HG03025 (cell line): ENCODE measurements around the gene EBF4.

Experiments used
- ATAC-seq: cut with Tn5 transposase; IDR thresholded peaks from one replicate; pipeline ENCODE4 v1.9.1; 2021; ENCODE audit warnings: mild to moderate bottlenecking, moderate library complexity; ENCODE audit not compliant: unreplicated experiment, low FRiP score

Gene EBF4

DNA sequence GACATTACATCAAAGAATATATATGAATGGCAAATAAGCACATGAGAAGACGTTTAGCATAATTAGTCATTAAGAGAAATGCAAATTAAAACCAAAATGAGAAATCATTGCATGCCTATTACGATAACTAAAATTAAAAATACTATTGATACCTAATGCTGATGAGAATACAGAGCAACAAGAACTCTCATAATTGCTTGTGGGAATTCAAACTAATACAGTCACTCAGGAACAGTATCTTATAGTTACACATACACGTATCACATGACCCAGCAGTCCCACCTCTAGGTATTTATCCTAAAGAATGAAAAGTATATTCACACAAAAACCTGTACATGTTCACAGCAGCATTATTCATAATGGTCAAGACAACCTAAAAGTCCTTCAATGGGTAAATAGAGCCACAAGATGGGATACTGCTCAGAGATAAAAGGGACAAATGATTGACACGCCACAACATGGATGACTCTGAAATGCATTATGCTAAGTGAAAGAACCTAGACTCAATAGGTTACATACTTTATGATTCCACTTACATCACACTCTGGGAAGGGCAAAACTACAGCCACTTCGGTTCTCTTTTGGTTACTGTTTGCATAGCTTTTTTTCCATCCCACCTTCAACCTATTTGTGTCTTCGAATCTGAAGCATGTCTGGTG, 91.5 kb downstream of the EBF4 start:
- no peak for ATAC-seq

DNA sequence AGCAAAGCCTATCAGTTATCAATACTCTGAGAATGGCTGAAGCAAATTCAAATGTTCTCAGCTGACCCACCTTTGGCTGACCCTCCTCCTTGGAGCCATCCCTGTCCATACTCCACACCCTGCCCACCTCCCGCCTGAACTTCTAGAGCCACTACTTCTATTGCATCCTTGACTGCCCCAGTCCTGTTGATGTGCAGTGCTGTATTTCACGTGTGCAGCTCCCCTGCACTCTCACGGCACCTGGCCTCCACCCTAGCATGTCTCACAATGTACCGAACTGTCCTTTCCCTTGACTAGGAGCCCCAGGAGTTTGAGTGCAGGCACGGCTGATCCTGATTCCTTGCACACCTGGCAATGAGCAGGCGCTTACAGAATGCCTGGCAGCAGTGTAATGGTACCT, 100.9 kb downstream of the EBF4 start:
- ATAC-seq, result no peak

DNA sequence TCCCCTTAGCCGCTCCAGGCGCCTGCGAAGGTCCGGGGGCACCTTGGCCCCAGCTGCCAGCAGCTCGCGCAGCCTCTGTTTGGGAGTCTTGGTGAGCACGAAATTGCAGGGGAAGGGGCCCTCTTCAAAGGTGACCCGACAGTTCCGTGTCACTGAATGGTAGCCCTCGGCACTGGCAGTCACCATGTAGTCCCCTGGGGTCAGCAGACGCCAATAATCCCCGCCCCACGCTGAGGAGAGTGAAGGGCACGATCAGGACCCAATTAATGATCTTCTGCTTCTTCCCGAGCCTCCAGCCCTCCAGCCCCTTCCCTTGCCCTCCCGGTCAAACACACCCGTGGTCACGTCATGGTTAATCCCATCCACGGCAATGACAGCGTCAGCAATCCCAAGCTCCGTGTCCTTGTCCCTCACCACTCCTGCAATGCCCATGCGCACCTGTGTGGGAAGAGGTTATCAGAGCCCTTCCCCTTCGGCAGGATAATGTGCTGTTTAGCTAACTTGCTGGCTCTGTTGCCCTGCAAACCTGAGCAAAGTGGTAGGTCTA, 101.7 kb downstream of the EBF4 start:
- no peak for ATAC-seq

DNA sequence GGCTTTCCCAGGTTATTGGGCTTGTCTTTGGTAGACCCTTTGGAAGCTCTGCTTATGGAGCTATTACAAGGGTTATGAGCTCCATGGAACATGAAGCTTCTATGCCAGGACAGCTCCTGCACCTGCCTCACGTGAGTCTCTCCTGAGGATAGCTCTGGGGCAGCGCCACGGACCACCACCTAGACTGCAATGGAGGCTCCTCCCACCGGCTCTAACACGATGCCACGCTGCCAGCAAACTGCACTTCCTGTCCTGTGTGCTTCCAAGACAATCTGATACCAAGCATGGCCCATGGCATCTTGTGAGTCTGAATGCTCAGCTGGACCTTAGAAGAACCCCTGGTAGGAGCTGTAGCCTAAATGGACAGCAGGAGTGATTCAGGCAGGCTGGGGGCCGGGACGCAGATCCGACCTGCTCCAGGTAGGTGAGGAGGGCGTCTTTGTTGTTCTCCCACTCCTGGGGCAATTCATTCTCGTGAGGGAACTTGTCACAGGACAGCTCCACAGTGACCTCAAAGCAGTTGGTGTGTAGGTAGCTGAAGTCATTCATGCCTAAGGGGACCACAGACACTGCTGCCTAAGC, 102.4 kb downstream of the EBF4 start:
- ATAC-seq, result no peak

DNA sequence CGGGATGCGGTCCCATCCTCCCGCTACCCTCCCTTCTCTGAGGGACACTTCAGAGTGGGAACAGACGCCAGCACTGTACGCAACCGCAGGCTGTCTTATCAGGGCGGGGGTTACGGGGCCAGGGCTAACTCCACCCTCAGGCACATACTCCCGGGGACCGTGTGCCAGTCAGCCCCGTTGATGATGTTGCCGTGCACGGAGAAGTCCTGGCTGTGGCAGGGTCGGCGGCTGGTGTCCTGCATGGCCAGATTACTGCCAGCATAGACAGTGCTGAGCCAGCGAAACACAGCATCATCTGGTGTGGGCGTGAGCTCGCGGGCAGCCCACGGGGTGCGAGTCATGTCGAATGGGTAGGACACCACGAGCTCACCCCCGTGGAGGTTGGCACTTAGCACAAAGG, 102.9 kb downstream of the EBF4 start:
- no peak for ATAC-seq

DNA sequence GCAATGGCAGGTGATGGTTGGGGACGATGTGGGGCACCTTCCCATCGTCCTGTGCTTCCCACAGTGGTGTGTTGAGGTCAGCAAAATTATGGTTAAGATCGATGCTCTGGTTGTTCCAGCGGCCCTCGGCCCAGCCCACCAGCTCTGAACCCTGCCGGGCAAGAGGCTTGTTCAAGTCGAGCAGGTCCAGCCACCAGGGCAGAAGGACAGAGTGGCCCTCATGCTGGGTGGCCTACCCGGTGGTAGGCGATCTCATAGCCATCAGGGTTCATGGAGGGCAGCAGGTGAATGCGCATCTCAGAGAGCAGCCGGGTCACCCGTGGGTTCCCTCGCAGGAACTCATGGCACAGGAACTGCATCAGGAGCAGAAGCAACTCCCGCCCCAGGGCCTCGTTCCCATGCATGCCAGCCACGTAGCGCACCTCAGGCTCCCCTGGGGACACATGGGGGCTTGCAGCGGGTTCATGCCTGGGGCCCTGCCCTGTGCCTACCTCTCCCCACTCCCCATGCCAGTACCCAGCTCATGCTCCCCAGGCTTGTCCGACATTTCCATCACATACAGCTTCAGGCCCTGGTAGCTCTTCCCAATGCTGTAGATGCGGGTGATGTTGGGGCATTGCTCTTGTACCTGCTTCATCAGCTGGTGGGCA, 103.6 kb downstream of the EBF4 start:
- ATAC-seq, result no peak

DNA sequence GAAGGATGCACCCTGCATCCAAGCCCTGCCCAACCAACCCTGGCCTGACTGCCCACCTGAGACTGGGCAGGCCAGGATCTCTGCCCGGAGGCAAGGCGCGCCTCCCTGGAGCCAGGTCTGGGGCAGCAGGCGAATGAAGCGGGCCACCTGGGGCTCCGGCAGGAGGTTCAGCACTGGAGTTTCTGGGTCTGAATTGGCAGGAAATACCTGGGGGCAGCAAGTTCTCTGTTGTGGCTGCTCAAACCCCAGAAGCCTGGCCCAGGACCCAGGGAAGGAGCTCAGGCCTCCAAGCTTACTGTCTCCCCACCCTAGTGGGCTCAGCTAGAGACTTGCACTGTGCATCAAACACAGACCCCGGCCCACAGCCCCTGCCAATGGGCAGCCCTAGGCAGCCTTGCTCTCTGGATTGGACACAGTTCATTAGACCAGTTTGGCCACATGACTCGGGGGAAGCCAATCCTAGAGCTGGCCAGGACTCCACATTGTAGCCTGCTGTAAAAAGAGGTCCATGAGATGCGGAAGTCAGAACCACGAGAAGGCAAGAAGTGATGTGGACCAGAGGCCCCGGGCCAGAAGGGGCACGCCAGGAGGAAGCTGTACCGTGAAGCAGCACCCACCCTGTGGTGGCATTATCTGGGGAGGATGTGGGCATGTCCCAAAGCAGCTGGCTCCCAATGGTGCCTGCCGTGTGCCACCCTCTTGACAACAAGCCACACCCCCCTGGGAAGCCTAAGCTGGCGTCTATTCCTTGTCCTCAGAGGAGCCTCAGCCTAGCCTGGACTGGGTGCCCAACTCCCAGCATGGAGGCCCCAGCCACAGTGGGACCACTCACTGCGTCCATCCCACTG, 104.8 kb downstream of the EBF4 start:
- no peak for ATAC-seq

DNA sequence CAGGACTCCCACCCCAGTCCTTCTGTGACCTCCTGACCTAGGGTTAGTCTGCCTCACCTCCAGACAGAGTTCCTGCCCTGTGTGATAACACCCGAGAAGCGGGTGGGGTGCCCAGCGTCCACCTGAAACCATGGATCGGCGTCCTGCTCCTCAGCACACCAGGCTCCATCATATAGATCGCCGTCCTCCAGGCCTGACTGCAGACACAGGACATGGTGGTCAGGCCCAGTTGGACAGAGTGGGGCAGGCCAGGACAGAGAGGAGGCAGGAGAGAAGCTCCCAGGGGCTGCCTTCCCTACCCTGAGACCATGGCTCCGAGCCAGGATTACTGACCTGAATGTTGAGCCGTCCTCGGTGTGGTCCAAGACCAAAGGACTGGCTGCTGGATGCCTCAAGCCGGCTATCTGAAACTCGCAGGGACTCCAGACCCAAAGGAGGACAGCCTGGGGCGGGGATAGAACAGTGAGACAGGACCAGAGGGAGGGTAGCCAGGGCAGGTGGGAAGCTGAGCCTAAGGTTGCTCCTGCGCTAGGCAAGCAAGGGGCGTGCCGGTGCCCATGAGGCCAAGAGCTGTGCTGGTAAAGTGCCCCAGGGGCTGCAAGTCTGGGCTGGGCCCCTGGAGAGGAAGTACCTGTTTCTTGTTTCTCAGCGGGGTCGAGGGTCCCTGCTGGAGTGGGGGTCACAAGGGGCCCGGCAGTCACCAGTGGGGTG, 105.7 kb downstream of the EBF4 start:
- no peak for ATAC-seq

DNA sequence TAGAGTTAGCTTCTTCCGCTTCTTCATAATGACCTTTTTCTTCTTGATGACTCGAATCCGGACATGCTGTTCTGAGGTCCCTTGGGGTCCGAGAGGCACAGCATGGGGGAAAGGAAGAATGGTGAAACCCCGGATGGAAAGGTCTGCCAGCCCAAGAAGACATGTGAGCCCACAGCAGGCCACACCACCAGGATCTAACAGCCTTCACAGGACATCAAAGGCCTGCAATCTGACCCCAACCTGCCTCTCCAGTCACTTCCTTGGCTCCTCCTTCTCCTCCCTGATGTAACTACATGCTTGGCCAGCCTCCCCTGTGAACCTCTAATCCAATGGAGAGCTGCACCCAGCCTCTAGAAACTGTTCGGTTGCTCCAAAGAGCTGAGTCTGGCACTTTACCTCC, 106.2 kb downstream of the EBF4 start:
- no peak for ATAC-seq

DNA sequence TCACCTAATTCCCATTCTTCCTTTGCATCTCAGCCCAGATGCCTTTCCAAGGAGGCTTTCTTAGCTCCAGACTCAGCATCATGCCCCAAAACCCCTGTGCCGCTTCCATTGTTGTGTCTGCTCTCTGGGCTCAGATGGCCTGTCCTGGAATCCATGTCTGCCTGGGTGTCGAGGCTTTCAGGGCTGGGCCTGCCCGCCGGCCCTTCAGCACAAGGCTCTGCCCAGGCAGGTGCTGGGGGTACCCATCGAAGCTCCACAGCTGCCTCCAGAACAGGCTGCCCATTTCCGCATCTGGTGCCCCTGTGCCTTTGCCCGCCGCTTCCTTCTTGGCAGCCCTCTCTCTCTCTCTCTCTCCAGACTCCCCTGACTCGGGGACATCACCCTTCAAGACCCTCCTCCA, 106.7 kb downstream of the EBF4 start:
- ATAC-seq, result no peak

DNA sequence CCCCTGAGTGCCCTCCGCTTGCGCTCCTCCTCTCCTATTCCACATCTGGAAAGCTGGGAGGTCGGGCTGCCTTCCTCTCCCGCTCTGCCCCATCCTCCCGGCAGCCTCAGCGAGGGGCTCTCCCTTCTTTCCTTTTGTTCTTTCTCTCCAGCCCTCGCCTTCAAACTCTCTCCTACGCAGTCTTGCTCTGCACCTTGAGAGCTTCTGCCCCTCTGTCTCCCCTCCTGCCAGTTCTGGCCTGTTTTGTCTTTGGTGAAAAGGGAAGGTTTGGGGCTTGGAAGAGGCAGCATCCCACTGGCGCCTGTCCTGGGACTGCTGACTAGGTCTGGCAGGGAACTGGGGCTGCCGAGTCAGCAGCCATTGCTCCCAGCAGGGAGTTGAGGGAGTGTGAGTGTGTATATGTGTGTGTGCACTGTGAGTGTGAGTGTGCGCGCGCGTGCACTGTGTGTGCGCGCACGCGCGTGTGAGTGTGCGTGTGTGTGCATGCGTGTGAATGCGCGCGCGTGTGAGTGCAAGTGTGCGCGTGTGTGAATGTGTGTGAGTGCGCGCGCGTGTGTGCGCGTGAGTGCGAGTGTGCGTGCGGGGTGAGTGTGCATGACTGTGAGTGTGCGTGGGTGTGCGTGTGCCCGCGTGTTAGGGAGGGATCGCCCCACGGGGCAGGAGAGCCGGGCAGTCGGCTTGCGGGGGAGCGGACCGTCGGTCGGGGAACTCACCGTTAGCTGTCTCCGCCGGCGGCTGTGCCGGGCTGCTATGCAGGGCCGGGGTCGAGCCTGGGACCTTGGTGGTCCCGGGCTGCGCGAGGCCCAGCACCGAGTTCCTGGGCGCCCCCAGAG, 107.3 kb downstream of the EBF4 start:
- ATAC-seq, result no peak

DNA sequence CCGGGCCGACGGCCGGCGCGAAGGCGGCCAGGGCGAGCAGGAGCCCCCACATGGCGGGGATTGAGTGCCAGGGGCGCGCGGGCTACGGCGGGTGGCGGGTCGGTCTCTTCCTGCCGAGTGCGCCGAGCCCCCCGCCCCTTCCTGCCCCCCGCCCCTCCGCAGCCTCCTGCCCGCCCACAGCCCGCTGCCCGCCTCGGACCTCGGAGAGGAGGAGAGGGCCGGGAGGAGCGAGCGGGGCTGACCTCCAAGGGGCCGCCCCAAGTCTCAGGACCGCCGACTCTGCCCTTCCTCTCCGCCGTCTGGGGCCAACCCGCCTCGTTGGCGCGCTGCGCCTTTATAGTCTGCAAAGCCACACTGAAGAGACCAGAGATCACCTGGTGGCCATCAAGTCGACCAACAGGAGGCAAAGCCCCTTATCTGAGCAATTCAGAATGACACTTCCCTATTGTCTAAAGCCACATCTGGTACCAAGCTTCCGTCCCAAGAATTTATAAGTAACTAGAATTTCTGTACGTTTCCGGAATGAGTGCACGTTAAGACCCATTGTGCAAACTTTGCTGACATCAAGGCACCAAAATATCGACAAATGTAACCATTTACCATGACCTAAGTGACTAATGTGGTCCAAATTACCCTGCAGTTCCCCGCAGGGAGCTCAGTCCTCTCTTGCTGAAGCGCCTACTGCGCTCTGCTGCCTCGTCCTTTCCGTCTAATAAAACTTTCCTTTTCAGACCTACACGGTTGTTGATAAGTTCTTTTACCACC, 108.1 kb downstream of the EBF4 start, which contains the start of gene CPXM1:
TSS of gene CPXM1 (minus strand) at position 107 of the 765 bp plus-strand sequence. CDS start at position 52, 55 bp downstream.
- ATAC-seq, result no peak

DNA sequence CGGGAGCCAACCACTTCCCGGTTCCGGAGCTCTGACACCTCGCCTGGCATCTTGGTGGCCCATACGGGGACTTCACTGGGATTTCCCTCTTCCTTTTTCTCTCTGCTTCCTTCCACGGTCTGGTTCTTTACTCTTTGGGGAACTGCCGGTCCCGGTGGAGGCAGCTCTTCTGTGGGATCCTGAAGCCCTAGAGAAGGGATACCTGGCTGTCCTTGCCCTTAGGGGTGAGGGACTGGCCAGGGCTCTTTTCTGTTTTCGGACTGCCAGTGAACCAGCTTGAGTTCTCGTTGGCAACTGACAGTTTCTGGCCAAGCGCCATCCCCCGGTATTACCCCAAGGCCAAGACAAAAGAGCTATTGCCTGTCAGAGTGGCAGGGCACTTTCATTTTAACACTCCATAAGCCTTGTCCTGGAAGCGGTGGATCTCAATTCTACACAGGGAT, 108.7 kb downstream of the EBF4 start:
- ATAC-seq, result no peak

DNA sequence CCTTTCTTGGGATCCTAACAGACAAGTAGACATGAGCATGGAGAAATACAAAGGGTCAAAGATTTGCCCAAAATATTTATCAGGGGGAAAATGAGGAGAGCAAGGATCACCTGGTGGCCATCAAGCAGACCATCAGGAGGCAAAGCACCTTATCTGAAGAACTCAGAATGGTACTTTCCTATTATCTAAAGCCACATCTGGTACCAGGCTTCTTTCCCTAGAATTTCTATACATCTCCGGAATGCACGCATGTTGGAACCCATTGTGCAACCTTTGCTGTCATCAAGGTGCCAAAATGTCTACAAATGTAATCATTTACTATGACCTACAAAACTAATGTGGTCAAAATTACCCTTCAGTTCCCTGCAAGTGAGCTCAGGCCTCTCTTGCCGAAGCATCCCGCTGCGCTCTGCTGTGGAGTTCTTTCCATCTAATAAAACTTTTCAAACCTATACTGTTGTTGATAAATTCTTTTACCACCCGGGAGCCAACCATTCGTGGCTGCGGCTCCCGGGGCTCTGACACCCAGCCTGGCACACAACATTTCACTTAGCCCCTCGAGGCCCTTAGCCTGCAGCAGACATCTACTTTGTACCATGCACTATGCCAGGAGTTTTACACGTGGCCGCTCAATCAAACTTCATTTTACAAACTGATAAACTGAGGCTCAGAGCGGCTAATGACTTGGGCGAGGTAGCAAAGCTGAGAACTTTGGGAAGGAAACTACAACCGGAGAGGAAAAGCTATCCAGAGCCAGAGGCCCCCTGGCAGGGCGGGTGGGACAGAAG, 111.7 kb downstream of the EBF4 start:
- no peak for ATAC-seq

DNA sequence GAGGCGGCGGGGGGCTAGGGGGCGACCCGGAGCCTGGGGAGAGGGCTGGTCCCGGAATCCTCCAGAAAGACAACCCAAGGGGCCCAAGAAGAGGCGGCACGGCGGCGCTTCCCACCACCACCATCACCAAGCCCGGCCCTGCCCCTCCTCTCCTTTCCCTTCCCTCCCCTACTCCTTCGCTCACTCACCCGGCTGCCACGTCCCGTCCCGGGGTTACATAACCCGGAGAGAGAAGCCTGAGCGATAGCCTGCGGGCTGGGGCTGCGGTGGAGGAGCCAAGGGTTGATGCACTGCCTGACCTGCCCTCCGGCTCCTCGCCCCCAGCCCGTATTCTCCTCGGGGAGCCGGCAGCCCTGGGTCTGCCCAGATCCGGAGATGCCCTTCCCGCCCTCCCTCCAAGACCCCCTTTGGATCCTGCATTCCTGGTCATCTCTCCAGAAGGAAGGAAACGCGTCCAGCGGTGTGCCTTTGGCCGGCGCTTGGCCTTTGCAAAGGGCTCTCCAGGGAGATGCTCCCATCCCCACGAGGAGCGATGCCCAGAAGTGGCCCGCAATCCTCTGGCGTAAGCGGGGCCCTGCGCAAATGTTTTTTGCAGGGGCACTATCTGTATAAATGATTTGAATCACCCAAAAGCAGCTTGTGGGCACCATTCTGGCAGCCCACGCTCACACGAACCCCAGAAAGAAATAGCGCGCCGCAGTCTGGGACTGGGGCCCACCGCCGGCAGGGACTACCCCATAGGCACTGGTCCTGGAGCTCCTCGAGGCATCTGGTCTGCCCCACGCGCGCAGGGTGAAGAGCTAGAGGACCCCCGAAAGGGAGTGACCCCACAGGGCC, 112.5 kb downstream of the EBF4 start:
- no peak for ATAC-seq

DNA sequence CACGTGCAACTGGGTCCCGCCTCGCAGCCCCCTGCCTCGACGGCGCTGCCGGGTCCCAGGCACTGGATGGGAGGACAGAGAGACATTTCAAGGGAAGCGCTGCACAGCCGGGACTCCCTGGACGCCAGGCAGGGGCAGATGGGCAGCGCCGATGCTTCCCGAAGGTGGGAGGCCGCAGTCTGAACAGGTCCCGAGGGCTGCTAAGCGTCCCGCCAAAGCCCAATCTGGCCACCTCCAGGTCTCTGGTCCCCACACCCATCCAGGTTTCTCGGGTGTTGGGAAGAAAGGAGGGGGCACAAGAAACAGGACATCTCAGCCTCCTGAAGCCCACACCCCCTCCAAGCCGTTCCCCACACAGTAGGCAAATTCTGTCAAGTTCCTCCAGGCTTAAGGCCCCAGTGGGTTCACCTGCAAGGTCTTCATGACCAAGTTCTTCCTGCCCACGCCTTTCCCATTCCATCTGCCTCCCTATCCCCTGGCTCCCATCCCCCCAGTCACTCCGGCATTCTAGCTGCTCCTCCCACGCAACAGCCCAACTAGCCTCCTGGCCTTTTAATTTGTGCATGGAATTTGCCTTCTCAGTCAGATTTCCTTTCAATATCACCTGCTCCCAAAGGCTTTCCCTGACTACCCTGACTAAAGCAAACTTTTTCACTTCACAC, 113.2 kb downstream of the EBF4 start:
- ATAC-seq, result no peak
